Measurements from ENCODE around the gene KIAA0753.

Gene KIAA0753

DNA sequence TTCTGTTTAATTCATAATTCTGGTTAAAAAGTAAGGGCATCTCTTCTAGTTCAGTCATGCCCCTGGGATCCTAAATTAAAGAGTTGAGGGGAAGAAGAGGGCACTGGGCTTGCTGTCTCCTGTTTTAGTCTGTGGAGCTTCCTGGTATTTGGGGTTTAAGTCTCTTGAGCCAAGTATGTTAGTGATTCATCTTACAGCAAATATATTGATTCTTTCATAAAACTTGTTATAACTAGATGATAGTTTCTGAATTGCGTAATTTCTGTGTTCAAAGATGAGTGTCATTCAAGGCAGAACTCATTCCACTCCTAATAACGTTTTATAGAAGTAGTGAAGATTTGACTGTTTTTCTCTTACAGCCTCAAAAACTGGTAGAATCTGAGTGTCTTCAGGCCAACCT lies 2.1 kb upstream of the KIAA0753 start:
- no peak for FAIRE-seq
- no peak for DNase-seq (ENCODE audit: low spot score)

DNA sequence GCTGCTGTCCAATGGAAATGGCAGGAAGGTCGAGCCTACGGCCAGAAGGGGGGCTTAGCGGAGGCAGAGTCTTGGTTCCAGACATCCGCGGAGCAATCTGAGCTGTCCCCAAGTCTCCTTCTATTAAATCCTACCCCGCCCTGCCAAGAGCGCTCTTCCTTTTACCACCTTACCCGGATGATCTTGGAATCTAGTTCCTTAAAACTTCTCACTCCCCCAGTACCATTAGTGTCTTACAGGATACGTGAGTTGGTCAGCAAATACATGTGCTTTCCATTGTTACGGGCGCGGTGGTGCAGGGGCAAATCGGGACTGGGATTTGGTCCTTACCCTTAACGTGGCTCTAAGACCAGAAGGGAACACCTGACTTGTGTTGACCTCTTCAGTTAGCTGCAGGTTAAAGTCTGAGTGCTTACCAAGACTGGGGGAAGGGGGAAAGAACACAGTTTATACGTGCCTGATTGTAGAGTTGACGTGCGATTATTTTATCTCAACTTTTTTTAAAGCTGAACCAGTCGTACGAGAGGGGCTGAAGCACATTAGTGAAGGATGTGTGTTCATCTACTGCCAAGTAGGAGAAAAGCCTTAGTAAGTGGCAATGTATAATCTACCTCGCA lies 844 bp upstream of the KIAA0753 start:
- no peak for FAIRE-seq

DNA sequence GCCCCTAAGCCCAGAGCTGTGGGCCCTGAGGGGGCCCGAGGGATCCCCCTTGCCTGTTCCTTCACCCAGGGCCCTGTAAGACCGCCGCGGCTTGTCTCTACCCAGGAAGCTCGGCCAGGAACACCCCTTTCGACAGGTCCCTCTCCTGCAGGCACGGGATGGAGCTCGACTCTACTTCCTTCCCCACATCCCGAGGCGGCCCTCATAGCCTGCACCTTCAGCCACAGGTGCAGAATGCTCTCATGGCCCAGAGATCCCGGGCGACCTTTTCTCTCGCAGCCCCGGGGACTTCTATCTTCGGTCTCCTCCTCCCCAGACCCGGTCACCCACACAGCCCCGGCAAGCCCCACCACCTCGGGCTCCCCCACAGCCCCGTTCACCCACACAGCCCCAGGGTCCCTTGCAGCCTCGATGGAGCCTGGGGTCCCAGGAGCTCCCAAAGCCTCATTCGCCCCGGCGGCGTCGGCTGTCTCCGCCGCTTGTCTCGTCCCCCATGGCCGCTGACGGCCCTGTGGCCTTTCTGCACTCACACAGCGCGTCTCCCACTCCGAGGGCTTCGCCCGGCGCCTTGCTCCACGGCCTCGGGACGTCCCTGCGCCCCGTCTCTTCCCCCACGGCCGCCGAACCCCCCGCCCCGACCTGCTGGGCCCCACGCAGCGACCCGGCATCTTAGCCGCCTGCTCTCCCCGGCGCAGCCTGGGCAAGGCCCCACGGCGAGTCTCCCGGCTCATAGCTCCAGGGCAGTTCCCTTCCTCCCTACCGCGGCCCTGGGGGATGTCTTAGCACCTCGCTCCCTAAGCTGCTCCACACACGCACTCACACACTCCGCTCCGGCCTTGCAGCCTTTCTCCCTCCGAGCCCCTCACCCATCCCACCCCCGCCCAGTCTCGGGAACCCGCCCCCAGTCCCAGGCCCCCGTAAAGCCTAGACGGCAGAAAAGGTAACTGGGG lies 650 bp downstream of the KIAA0753 start:
- FAIRE-seq (no peak), DNase-seq (ENCODE audit: low spot score) (no peak)

More for the DNA sequence above, 844 bp upstream of the KIAA0753 start:
- no peak for DNase-seq (ENCODE audit: low spot score)

DNA sequence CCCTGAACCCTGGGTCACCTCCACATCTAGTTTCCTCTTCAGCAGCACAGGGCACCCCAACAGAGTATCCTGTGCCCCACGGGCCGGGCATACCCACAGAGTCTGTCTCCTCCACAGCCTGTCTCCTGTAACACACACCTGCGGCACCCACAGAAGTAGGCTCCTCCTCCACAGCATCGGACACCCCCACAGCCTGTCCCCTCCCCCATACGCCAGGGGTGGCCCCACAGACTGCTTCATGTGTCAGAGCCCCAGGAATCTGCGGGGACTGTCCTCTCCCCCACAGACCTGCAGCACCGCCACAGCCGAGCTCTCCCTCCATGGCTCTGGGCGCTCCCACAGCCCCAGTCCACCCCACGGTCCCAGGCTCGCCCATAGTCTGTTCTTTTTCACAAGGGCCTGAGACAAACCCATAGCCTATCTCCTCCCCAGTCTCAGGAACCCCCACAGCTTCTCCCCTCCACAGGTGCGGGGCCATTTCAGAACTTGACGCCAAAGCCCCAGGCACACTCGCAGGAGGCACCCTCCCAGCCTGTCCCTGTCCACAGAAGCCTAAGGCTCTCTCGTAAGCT lies 1.4 kb downstream of the KIAA0753 start:
- FAIRE-seq = no peak
- no peak for DNase-seq (ENCODE audit: low spot score)

DNA sequence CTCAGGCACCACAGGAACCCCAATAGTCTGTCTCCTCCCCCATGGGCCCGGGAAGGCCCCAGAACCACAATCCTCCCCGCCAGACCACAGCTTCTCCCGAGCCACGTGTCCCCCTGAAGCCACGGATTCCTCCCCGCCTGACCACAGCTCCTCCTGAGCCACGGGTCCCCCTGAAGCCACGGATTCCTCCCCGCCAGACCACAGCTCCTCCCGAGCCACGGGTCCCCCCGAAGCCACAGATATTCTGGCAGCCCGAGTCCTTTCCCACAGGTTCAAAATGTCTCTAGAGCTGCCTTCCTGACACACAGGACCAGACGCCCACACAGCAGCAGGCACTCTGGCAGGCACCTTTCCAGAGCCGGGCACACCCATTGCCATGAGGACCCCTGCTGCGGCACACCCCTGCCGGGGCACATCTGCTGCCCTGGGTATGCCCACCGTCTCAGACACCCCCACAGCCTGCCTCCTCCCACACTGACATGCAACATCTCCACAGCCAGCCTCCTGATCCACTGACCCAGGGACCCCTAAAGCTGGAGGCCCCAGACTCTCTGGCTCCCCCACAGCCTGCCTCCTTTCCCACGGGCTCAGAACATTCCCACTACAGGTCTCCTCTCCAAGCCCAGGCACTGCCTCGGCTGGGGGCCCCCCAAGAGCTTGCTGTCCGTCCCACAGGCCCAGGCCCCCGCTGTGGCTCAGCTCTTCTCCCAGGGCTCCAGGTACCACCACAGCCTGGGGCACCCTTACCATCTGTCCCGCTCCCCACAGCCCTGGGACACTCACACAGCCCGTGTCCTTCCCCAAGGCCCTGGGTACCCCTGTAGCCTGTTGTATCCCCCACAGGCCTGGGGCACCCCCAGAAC lies 2.2 kb downstream of the KIAA0753 start:
- DNase-seq (ENCODE audit: low spot score) (no peak), FAIRE-seq (no peak)

GRCh38 chr17:6637458-6637840 lies 3.1 kb downstream of the KIAA0753 start:
- FAIRE-seq = no peak
- no peak for DNase-seq (ENCODE audit: low spot score)

DNA sequence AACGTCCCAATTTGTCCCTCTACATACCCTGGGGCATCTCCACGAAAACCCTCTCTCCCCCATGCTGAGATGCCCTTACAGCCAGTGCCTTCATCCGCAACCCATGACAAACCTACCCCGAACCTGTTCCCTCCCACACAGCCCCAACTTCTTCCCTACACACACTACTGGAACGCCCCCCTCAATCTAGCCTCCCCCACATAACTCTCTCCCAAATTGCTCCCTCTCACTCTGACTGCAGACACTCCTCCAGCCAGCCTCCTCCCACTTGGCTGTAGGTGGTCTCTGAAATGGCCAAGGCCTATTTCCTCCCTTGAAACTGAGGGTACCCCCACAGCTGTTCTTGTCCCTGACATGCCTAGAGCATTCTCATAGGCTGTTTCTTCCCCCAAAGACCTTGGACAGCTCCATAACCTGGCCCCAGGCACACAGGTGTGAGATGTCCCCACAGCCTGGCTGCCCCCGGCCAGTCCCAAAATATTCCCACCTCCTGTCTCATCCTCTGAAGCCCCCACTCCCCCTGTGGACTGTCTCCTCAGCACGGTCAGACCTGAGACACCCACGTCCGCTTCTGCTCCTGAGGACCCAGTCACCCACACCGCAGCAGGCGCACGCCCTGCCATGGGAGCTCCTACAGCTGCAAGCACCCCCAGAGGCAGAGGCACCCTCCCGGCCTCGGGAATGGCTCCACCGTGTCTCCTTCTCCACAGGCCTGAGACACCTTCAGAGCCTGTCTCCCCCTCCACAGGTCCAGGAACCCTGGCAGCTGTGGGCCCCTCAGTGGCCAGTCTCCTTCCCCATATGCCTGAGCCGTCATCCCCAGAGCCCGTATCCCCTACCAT lies 3.7 kb downstream of the KIAA0753 start:
- no peak for FAIRE-seq
- no peak for DNase-seq (ENCODE audit: low spot score)

DNA sequence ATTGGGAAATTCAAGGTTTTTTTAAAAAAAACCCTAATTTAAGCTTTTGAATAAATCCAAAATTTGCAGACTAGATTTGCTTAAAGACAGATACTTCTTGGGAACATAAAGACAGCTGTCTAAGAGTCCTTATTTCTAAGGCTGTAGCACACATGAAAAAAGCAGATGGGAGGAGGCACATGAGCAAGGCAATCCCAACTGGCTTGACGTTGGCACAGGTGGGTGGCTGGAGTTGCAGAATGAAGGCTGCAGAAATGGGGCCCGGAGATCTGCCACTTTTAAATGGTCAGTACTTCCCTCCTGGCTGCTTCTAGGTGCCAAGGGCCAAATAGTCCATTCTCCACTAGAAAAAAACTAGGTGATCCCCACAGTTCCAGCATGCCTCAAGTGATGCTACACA lies 4.4 kb downstream of the KIAA0753 start:
- DNase-seq (ENCODE audit: low spot score) (no peak), FAIRE-seq (no peak)

GRCh38 chr17:6633263-6633662 lies 7.2 kb downstream of the KIAA0753 start:
- no peak for DNase-seq (ENCODE audit: low spot score)
- FAIRE-seq = no peak

DNA sequence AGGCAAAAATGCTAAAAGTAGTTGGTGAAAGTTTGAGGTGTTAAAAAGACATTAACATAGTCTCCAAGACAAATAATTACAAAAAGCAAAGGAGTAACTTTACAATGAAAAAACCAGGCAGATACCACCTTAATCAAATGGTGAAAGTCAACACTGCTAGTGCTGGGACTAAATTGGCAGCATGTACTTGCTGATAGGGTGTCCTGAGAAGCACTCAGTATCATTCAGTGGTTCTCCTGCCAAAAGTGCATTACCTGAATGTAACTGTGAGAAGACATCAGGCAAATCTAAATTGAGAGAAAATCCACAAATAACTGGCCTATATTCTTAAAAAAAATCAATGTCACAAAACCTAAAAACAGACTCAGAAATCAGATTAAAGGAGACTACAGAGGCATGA lies 8.0 kb downstream of the KIAA0753 start:
- no peak for FAIRE-seq

DNA sequence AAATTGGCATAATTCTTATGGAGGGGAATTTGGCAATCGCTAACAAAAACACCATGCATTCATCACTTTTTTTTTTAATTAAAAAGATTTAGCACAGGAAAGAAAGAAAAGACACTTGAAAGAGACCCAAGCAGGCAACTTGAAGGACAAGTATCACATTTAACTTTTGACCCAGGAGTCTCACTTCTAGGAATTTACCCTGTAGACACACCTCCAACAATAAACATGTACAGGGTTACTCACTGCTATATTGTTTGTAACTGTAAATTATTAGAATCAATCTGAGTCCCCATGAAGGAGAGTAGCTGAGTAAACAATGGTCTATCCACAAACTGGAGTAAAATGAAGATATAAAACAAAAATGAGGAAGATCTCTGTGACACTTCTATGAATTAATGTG lies 10.1 kb downstream of the KIAA0753 start:
- FAIRE-seq = no peak
- DNase-seq (ENCODE audit: low spot score) = no peak

More for the DNA sequence above, 8.0 kb downstream of the KIAA0753 start:
- DNase-seq (ENCODE audit: low spot score) = no peak

- no peak for DNase-seq (ENCODE audit: low spot score)
- no peak for FAIRE-seq
Measured at GRCh38 chr17:6627019-6627418, 13.5 kb downstream of the KIAA0753 start.

- FAIRE-seq = no peak
- DNase-seq (ENCODE audit: low spot score) = no peak
Measured at GRCh38 chr17:6626616-6627015, 13.9 kb downstream of the KIAA0753 start.

DNA sequence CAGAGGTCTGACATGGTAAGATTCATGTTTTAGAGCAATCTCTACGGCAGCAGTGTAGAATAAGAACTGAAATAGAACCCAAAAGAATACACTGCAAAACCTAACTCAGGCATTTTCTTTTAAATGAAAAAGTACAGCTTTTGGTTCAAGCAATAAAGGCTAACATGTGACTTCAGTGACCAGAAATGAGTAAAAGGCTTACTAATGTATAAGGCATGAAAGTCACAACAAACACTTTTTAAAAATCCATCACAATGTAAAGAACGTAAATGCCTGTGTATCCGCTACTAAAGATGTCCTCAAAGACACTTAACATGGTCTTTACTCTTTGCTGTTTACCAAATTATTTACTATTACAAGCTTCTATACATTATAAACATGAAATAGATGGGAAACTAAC lies 16.6 kb downstream of the KIAA0753 start:
- FAIRE-seq = no peak
- no peak for DNase-seq (ENCODE audit: low spot score)

DNA sequence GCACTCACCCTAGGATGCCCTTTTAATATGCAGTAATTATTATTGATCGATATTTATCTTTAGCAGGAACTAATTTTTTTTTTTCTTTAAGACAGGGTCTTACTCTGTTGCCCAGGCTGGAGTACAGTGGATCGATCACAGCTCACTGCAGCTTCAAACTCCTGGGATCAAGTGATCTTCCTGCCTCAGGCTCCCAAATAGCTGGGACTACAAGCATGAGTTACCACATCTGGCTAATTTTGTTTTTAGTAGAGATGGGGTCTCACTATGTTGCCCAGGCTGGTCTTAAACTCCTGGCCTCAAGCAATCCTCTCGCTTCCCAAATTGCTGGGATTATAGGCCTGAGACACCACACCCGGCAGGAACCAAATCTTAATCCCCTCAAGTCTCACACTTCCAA lies 29.3 kb downstream of the KIAA0753 start:
- no peak for DNase-seq (ENCODE audit: low spot score)
- no peak for FAIRE-seq

- FAIRE-seq (no peak), DNase-seq (ENCODE audit: low spot score) (no peak)
Measured at GRCh38 chr17:6610011-6610410, 30.5 kb downstream of the KIAA0753 start.

DNA sequence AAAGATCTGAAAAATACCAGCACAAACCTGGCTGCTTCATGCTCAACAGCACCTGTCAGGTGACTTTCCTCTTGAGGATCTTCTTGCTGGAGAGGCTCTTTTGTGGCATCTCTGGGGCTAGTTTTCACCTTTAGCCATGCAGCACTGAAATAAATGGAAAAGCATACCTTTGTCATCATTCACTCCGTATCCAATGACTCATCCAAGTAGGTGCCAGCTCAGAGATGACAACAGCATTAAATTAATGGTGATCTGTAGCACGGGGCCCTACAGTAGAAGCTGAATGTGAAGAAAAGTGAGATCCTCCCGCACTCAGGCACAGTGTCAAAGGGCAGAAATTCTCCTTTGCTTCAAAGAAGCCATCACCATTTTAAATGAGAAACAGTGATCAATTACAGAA lies 32.2 kb downstream of the KIAA0753 start:
- FAIRE-seq (peak; percentile 66), DNase-seq (ENCODE audit: low spot score) (peak; percentile 70)

GRCh38 chr17:6605142-6605541 lies 35.4 kb downstream of the KIAA0753 start:
- no peak for FAIRE-seq

DNA sequence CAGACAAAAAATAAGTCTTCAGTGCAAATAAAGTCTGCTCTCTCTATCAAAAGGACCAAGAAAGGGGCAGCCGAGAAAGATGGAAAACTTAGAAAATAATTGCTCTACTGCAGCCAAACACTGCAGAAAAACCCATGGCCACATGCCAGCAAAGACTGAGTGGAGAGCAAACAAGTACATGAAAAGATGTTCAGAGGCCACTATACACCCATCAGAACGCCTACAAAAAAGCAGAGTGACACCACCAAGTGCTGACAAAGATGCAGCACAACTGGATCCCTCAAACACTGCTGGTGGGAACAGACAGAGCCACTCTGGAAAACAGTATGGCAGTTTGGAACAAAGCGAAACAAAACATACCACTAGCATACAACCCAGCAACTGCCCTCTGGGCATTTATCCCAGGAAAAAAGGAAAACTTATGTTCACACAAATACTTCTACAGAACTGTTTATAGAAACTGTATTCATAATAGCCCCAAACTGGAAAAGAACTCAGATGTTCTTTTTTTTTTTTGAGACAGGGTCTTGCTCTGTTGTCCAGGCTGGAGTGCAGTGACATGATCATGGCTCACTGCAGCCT lies 36.7 kb downstream of the KIAA0753 start:
- FAIRE-seq (no peak), DNase-seq (ENCODE audit: low spot score) (no peak)

More at GRCh38 chr17:6605142-6605541, 35.4 kb downstream of the KIAA0753 start:
- DNase-seq (ENCODE audit: low spot score) = no peak

GRCh38 chr17:6602141-6602540 lies 38.4 kb downstream of the KIAA0753 start:
- DNase-seq (ENCODE audit: low spot score) = no peak
- no peak for FAIRE-seq

All from RCC 7860 (cell line).